ENCODE measurements around the gene IMP4. TPM values are rescaled to one million over a fixed set of nuclear protein-coding genes. Genes with fewer than 3 reads are reported as not detected.

The IMP4 gene
- total and polyA plus RNA-seq, 2 experiments from 2014 or later: 87.8 to 147 TPM

DNA sequence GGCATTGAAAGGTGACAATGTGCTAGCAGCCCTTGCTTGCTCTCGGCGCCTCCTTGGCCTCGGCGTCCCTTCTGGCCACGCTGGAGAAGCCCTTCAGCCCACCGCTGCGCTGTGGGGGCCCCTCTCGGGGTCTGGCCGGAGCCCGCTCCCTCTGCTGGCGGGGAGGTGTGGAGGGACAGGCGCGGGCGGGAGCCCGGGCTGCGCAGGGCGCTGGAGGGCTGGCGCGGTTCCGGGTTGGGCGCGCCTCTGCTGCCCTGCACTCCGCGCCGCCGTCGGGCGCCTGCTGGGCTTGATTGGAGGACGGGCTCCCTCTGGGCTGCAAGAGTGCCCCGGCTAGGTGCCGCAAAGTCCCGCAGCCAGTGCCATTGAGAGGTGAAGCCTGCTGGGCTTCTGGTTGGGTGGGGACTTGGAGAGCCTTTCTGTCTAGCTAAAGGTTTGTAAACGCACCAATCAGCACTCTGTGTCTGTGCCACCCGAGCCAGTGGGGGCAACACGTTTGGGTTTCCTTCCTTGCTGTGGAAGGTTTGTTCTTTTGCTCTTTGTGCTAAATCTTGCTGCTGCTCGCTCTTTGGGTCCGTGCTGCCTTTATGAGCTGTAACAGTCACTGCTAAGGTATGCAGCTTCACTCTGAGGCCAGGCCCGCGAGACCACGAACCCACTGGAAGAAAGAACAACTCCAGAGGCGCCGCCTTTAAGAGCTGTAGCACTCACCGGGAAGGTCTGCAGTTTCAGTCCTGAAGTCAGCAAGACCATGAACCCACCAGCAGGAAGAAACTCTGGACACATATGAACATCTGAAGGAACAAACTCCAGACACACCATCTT is 14.8 kb upstream of the IMP4 start:
- Histone ChIP-seq H3F3A (replicated peaks; ENCODE audit: low read depth) (no peaks in the 10 kb centered on the region), H3K36me3 (ENCODE audit: insufficient read depth) (no peaks in the 10 kb centered on the region), H3K79me2 (replicated peaks; ENCODE audit: insufficient read depth) (no peaks in the 10 kb centered on the region), H3K4me1 (ENCODE audit: insufficient read depth) (no peaks in the 10 kb centered on the region; the same call in 1 of the 2 replicates), H3K4me2 (peak overlapping the region; percentile 72), H3K27ac (ENCODE audit: low read depth) (no peak overlapping the region), H3K4me3 (peak overlapping the region; percentile 45), H4K20me1 (replicated peaks; ENCODE audit: insufficient read depth) (no peaks in the 10 kb centered on the region), H3K9me2 (ENCODE audit: insufficient read depth) (no peaks in the 10 kb centered on the region), H2AFZ (peak overlapping the region; percentile 99), H3K27me3 (ENCODE audit: insufficient read depth) (peaks cover 14% of the 10 kb centered on the region)
- TF ChIP-seq, protein P1, sequence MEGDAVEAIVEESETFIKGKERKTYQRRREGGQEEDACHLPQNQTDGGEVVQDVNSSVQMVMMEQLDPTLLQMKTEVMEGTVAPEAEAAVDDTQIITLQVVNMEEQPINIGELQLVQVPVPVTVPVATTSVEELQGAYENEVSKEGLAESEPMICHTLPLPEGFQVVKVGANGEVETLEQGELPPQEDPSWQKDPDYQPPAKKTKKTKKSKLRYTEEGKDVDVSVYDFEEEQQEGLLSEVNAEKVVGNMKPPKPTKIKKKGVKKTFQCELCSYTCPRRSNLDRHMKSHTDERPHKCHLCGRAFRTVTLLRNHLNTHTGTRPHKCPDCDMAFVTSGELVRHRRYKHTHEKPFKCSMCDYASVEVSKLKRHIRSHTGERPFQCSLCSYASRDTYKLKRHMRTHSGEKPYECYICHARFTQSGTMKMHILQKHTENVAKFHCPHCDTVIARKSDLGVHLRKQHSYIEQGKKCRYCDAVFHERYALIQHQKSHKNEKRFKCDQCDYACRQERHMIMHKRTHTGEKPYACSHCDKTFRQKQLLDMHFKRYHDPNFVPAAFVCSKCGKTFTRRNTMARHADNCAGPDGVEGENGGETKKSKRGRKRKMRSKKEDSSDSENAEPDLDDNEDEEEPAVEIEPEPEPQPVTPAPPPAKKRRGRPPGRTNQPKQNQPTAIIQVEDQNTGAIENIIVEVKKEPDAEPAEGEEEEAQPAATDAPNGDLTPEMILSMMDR (conservative IDR thresholded peaks at IDR 0.05; ENCODE audit: low read depth in 2 of 2): peak; percentile 51 to 54
- no peak for TF ChIP-seq POLR2AphosphoS5 (IDR thresholded peaks at IDR 0.05; ENCODE audit: low read depth)
- Mint-ChIP-seq H3K4me1 (no peaks in the 10 kb centered on the region; the same call in 2 of the 3 replicates), H3K27me3 (ENCODE audit: insufficient read depth, low read depth, poor library complexity) (peaks cover 2% of the 10 kb centered on the region), H3K9me3 (peaks cover 5% of the 10 kb centered on the region; the same call in 1 of the 3 replicates), H3K4me3 (no peak overlapping the region), H3K36me3 (ENCODE audit: low read depth) (no peaks in the 10 kb centered on the region), H3K27ac (no peak overlapping the region)
- ATAC-seq (peak; percentile 90), DNase-seq (ENCODE audit: low spot score) (peak; percentile 82)

DNA sequence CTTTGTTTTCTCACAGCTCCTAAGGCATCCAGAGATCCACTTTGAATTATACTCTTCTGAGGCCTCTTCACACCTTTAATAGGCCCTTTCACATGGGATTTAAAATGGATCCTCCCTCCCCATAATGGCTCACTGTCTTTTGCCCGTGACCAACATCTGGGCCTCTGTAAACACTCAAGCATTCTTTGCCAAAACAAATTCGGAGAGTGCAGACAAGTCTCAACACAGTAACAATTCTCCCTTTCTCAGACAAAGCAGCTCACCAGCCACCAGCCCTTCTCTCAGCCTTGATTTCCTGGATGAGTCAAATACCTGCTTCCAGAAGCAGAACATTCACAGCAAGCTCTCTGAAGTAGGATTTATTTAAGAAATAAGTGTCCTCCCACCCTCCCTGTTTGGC is 14.0 kb upstream of the IMP4 start:
- H3K36me3 Mint-ChIP-seq (ENCODE audit: low read depth): no peaks in the 10 kb centered on the region
- Histone ChIP-seq H3K27me3 (ENCODE audit: insufficient read depth) (peaks cover 14% of the 10 kb centered on the region), H2AFZ (peak overlapping the region; percentile 99), H3F3A (replicated peaks; ENCODE audit: low read depth) (no peaks in the 10 kb centered on the region), H3K9me2 (ENCODE audit: insufficient read depth) (no peaks in the 10 kb centered on the region), H4K20me1 (replicated peaks; ENCODE audit: insufficient read depth) (no peaks in the 10 kb centered on the region), H3K4me1 (ENCODE audit: insufficient read depth) (no peaks in the 10 kb centered on the region; the same call in 1 of the 2 replicates), H3K4me2 (peak overlapping the region; percentile 72), H3K27ac (ENCODE audit: low read depth) (no peak overlapping the region), H3K4me3 (peak overlapping the region; percentile 45; the same call in 1 of the 2 replicates), H3K36me3 (ENCODE audit: insufficient read depth) (no peaks in the 10 kb centered on the region), H3K79me2 (replicated peaks; ENCODE audit: insufficient read depth) (no peaks in the 10 kb centered on the region)
- H3K27ac Mint-ChIP-seq: no peak overlapping the region
- H3K4me3 Mint-ChIP-seq: no peak overlapping the region
- ATAC-seq (no peak), DNase-seq (ENCODE audit: low spot score) (no peak)
- H3K4me1 Mint-ChIP-seq: no peaks in the 10 kb centered on the region; the same call in 2 of the 3 replicates
- H3K27me3 Mint-ChIP-seq (ENCODE audit: insufficient read depth, low read depth, poor library complexity): peaks cover 2% of the 10 kb centered on the region
- peaks cover 5% of the 10 kb centered on the region; the same call in 1 of the 3 replicates for H3K9me3 Mint-ChIP-seq
- TF ChIP-seq, protein P2, sequence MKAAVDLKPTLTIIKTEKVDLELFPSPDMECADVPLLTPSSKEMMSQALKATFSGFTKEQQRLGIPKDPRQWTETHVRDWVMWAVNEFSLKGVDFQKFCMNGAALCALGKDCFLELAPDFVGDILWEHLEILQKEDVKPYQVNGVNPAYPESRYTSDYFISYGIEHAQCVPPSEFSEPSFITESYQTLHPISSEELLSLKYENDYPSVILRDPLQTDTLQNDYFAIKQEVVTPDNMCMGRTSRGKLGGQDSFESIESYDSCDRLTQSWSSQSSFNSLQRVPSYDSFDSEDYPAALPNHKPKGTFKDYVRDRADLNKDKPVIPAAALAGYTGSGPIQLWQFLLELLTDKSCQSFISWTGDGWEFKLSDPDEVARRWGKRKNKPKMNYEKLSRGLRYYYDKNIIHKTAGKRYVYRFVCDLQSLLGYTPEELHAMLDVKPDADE (IDR thresholded peaks at IDR 0.05): no peak
- no peak for TF ChIP-seq EZH2 (IDR thresholded peaks at IDR 0.05; ENCODE audit: low read depth, unreplicated experiment)

All from GM23338 (cell line).